Liver (tissue), 9 donors: ENCODE results near the gene COL27A1. TPM values are rescaled to one million over a fixed set of nuclear protein-coding genes. Genes with fewer than 3 reads are reported as not detected.

Experiments used
- DNase-seq: peaks from one replicate; pipeline ENCODE4 v3.0.0-alpha.2; 2017; ENCODE audit warnings: low spot score
- H3K27ac ChIP-seq, 2 donors: one replicate each; pipeline ENCODE4 v1.7.0; 2013; ENCODE audit warnings: inconsistent platforms in 2 of 2, low read length in 2 of 2, control low read depth in 1 of 2, low read depth in 1 of 2, mild to moderate bottlenecking in 1 of 2
- H3K27me3 ChIP-seq, 4 donors: one replicate each; pipeline versions ENCODE4 v1.6.1 to v1.7.0; 2013; ENCODE audit warnings: low read length in 3 of 4, inconsistent platforms in 1 of 4, mild to moderate bottlenecking in 1 of 4, moderate library complexity in 1 of 4; ENCODE audit not compliant: control insufficient read depth in 4 of 4, insufficient read depth in 4 of 4
- H3K36me3 ChIP-seq, 4 donors: one replicate each; pipeline versions ENCODE4 v1.6.1 to v1.7.0; 2013; ENCODE audit warnings: low read length in 3 of 4, mild to moderate bottlenecking in 3 of 4, low read depth in 1 of 4, moderate library complexity in 1 of 4; ENCODE audit not compliant: control insufficient read depth in 4 of 4, insufficient read depth in 3 of 4
- H3K4me1 ChIP-seq, 4 donors: one replicate each; pipeline versions ENCODE4 v1.6.1 to v1.7.0; 2013; ENCODE audit warnings: low read length in 3 of 4, mild to moderate bottlenecking in 3 of 4, moderate library complexity in 1 of 4; ENCODE audit not compliant: control insufficient read depth in 4 of 4, insufficient read depth in 4 of 4
- H3K4me3 ChIP-seq, 3 donors: one replicate each; pipeline versions ENCODE4 v1.6.1 to v1.7.0; 2013; ENCODE audit warnings: low read length in 3 of 3, control low read depth in 1 of 3, low read depth in 1 of 3, mild to moderate bottlenecking in 1 of 3
- H3K9ac ChIP-seq, 2 donors: one replicate each; pipeline ENCODE4 v1.7.0; 2013; ENCODE audit warnings: low read length in 2 of 2, mild to moderate bottlenecking in 2 of 2, moderate library complexity in 2 of 2, control low read depth in 1 of 2, low read depth in 1 of 2
- H3K9me3 ChIP-seq, 4 donors: one replicate each; pipeline versions ENCODE4 v1.6.1 to v1.7.0; 2013; ENCODE audit warnings: low read length in 3 of 4; ENCODE audit not compliant: control insufficient read depth in 4 of 4
- EGR1 ChIP-seq, 2 donors: IDR thresholded peaks; 2 replicates each; pipeline ENCODE4 v1.6.1; 2016 to 2018; ENCODE audit warnings: antibody characterized with exemption in 2 of 2, low read depth in 2 of 2
- FOXA1 ChIP-seq: IDR thresholded peaks from 2 replicates; pipeline ENCODE4 v1.6.1; 2016; ENCODE audit warnings: antibody characterized with exemption
- GABPA ChIP-seq, 2 donors: IDR thresholded peaks in 1 of 2; conservative IDR thresholded peaks in 1 of 2; 2 replicates each; pipeline ENCODE4 v1.6.1; 2016; ENCODE audit warnings: antibody characterized with exemption in 2 of 2, mild to moderate bottlenecking in 1 of 2, moderate library complexity in 1 of 2
- HNF4A ChIP-seq, 2 donors: conservative IDR thresholded peaks; 2 replicates each; pipeline ENCODE4 v1.6.1; 2016; ENCODE audit warnings: antibody characterized with exemption in 2 of 2, mild to moderate bottlenecking in 2 of 2
- HNF4G ChIP-seq: IDR thresholded peaks from 2 replicates; pipeline ENCODE4 v1.6.1; 2016; ENCODE audit warnings: antibody characterized with exemption
- JUND ChIP-seq, 2 donors: IDR thresholded peaks; 2 replicates each; pipeline ENCODE4 v1.6.1; 2016; ENCODE audit warnings: antibody characterized with exemption in 2 of 2
- NR2F2 ChIP-seq: IDR thresholded peaks from 2 replicates; pipeline ENCODE4 v1.6.1; 2016; ENCODE audit warnings: antibody characterized with exemption
- RAD21 ChIP-seq, 2 donors: IDR thresholded peaks; 2 replicates each; pipeline ENCODE4 v1.6.1; 2016; ENCODE audit warnings: antibody characterized with exemption in 2 of 2, mild to moderate bottlenecking in 2 of 2
- RXRA ChIP-seq, 2 donors: IDR thresholded peaks; 2 replicates each; pipeline ENCODE4 v1.6.1; 2017 to 2018; ENCODE audit warnings: antibody characterized with exemption in 2 of 2, mild to moderate bottlenecking in 1 of 2
- SP1 ChIP-seq: IDR thresholded peaks from 2 replicates; pipeline ENCODE4 v1.6.1; 2018; ENCODE audit warnings: antibody characterized with exemption, mild to moderate bottlenecking
- YY1 ChIP-seq: IDR thresholded peaks from 2 replicates; pipeline ENCODE4 v1.6.1; 2016; ENCODE audit warnings: antibody characterized with exemption, mild to moderate bottlenecking
- WGBS: extraction: QIAGEN DNeasy Blood & Tissue Kit; methylation state at CpG from one replicate; pipeline ENCODE4 v1.1.7; 2013; 5-methylcytosine and 5-hydroxymethylcytosine counted together
- polyA plus RNA-seq, 2 donors: library from polyadenylated mRNA; stranded (reverse) in 1 of 2; unstranded in 1 of 2; fragments of 200-250 nt in 1 of 2; fragments of >200 nt in 1 of 2; fragmentation: Nextera tagmentation in 1 of 2; extraction: Ambion mirVana in 1 of 2; gene quantifications; one replicate each; pipeline versions ENCODE4 v1.2.1 to v1.2.3, GENCODE V29; 2013 to 2015
- total RNA-seq, 2 donors: library from RNA; depleted of rRNA; stranded (reverse); fragments of >200 nt; gene quantifications; one replicate each; pipeline ENCODE4 v1.2.3, GENCODE V29; 2014
- TF ChIP-seq, protein P1 (sequence below): IDR thresholded peaks from 2 replicates; pipeline ENCODE4 v1.6.1; 2016; ENCODE audit warnings: antibody characterized with exemption
- TF ChIP-seq, protein P2 (sequence below): fragments of 150-350 bp; IDR thresholded peaks from 2 replicates; pipeline ENCODE4 v1.5.1; 2017; ENCODE audit warnings: improper control_type of control experiment, low read depth, low read length; ENCODE audit not compliant: missing input control
- TF ChIP-seq, protein P3 (sequence below): IDR thresholded peaks from 2 replicates; pipeline ENCODE4 v1.6.1; 2016; ENCODE audit warnings: antibody characterized with exemption
- TF ChIP-seq, protein P4 (sequence below): IDR thresholded peaks from 2 replicates; pipeline ENCODE4 v1.6.1; 2016; ENCODE audit warnings: antibody characterized with exemption
- TF ChIP-seq, protein P5 (sequence below): IDR thresholded peaks from 2 replicates; pipeline ENCODE4 v1.6.1; 2016; ENCODE audit warnings: antibody characterized with exemption, mild to moderate bottlenecking
- donor health status: healthy.
- donor health status: healthy.
- donor health status: healthy.
- donor health status: healthy.
- donor health status: healthy.

The COL27A1 gene
- total and polyA plus RNA-seq, 4 donors: 7.0 to 20.4 (median 12.0) TPM

DNA sequence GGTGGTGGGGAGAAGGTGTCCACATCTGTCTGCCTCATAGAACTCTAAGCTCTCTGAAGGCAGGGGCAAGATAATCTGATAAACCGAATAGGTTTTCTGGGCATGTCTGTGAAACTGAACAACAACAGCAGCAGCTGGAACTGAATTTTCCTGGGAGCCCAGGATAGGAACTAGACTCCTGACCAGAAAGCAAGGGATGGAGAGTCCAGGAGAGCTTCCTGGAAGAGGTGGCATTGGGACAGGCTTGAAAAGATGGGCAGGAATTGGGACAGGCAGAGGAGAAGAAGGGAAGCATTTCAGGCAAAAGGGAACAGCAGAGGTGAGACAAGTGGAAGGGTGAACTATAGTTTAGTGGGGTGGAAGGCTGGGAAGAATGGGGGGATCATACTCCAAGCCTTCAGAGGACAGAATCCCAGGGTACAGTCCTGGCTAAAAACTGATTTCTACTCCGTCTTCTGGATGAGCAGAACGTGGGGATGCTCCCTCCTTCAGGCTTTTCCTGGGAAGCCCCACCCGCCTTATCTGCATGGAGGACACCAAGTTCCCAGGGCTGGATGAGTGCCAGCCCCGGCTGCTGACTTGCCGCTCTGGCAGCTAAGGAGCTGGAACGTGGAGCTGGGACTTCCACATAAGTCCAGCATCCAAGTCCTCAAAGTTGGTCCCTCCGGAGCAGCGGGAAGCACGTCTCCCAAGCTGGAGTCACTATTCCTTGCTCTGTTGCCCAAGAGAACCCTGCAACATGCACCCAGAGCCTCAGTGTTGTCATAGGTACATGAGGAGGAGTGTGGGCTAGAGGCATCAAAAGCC lies 42.4 kb upstream of the COL27A1 start:
- Histone ChIP-seq H3K27ac (no peak overlapping the region), H3K4me1 (peaks cover 0 to 10% (median 8%) of the 10 kb centered on the region in 4 donors), H3K36me3 (no peaks in the 10 kb centered on the region), H3K9me3 (no peaks in the 10 kb centered on the region), H3K4me3 (no peak overlapping the region), H3K9ac (no peak overlapping the region), H3K27me3 (no peaks in the 10 kb centered on the region)
- TF ChIP-seq, protein P1, sequence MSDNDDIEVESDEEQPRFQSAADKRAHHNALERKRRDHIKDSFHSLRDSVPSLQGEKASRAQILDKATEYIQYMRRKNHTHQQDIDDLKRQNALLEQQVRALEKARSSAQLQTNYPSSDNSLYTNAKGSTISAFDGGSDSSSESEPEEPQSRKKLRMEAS: no peak
- TF ChIP-seq NR2F2: no peak
- peak; percentile 18 for TF ChIP-seq SP1
- WGBS: 61% methylated on average over 10 of the region's 10 CpGs
- no peak for DNase-seq

DNA sequence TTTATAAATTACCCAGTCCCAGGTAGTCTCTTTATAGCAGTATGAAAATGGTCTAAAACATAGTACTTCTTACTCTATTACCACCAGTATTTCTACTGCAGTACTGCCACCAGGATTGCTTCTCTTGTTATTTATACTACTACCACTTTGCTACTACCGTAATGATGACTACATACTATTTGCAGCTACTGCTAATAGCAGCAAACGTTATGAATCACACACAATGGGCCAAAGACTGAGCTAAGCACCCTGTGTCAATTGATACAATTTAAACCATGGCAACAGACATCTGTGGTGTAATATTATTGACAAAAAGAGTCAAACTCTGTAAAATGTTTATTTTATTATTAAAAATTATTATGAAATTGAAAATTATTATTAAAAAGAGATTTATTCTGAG lies 41.0 kb upstream of the COL27A1 start:
- no peaks in the 10 kb centered on the region for H3K36me3 ChIP-seq
- H3K27me3 ChIP-seq: no peaks in the 10 kb centered on the region
- TF ChIP-seq SP1: no peak
- no peak overlapping the region for H3K27ac ChIP-seq
- H3K4me1 ChIP-seq: peaks cover 0 to 23% (median 22%) of the 10 kb centered on the region in 4 donors
- DNase-seq: no peak
- H3K9ac ChIP-seq: no peak overlapping the region
- no peak overlapping the region for H3K4me3 ChIP-seq
- H3K9me3 ChIP-seq: no peaks in the 10 kb centered on the region
- 65% methylated on average over 2 of the region's 2 CpGs for WGBS

DNA sequence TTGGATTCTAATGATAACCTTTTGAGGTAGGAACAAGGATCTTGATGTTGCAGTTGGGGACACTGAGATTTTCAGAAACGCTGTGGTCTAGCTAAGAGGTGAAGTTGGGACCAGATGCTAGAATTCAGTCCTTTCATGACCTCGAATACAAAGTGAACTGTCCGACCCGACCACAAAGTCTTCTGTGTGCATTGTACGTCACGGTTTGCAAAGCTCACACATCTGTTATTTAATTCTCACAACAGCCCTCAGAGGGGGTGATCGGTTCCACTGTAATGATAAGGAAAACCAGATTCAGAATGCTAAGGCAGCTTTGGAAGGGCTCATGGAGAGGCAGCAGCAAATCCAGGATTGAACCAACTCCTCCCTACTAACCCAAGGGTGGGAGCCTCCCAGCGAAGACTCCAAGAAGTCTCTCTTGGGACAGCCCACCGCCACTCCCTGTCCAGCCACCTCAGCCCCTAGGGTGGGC lies 39.6 kb upstream of the COL27A1 start:
- TF ChIP-seq FOXA1 (no peak), RAD21 (IDR thresholded peaks at IDR 0.05) (no peak), JUND (IDR thresholded peaks at IDR 0.05) (no peak), YY1 (no peak), RXRA (IDR thresholded peaks at IDR 0.05) (no peak), NR2F2 (no peak), HNF4G (no peak), GABPA (IDR thresholded peaks at IDR 0.05 in 1 of 2, conservative IDR thresholded peaks at IDR 0.05 in 1 of 2) (no peak), EGR1 (IDR thresholded peaks at IDR 0.05; ENCODE audit: low read depth in 2 of 2) (no peak), HNF4A (conservative IDR thresholded peaks at IDR 0.05) (no peak), SP1 (no peak)
- TF ChIP-seq, protein P2, sequence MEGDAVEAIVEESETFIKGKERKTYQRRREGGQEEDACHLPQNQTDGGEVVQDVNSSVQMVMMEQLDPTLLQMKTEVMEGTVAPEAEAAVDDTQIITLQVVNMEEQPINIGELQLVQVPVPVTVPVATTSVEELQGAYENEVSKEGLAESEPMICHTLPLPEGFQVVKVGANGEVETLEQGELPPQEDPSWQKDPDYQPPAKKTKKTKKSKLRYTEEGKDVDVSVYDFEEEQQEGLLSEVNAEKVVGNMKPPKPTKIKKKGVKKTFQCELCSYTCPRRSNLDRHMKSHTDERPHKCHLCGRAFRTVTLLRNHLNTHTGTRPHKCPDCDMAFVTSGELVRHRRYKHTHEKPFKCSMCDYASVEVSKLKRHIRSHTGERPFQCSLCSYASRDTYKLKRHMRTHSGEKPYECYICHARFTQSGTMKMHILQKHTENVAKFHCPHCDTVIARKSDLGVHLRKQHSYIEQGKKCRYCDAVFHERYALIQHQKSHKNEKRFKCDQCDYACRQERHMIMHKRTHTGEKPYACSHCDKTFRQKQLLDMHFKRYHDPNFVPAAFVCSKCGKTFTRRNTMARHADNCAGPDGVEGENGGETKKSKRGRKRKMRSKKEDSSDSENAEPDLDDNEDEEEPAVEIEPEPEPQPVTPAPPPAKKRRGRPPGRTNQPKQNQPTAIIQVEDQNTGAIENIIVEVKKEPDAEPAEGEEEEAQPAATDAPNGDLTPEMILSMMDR: no peak
- TF ChIP-seq, protein P3, sequence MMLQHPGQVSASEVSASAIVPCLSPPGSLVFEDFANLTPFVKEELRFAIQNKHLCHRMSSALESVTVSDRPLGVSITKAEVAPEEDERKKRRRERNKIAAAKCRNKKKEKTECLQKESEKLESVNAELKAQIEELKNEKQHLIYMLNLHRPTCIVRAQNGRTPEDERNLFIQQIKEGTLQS: no peak
- TF ChIP-seq, protein P4, sequence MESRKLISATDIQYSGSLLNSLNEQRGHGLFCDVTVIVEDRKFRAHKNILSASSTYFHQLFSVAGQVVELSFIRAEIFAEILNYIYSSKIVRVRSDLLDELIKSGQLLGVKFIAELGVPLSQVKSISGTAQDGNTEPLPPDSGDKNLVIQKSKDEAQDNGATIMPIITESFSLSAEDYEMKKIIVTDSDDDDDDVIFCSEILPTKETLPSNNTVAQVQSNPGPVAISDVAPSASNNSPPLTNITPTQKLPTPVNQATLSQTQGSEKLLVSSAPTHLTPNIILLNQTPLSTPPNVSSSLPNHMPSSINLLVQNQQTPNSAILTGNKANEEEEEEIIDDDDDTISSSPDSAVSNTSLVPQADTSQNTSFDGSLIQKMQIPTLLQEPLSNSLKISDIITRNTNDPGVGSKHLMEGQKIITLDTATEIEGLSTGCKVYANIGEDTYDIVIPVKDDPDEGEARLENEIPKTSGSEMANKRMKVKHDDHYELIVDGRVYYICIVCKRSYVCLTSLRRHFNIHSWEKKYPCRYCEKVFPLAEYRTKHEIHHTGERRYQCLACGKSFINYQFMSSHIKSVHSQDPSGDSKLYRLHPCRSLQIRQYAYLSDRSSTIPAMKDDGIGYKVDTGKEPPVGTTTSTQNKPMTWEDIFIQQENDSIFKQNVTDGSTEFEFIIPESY: no peak
- TF ChIP-seq, protein P1: no peak
- TF ChIP-seq, protein P5, sequence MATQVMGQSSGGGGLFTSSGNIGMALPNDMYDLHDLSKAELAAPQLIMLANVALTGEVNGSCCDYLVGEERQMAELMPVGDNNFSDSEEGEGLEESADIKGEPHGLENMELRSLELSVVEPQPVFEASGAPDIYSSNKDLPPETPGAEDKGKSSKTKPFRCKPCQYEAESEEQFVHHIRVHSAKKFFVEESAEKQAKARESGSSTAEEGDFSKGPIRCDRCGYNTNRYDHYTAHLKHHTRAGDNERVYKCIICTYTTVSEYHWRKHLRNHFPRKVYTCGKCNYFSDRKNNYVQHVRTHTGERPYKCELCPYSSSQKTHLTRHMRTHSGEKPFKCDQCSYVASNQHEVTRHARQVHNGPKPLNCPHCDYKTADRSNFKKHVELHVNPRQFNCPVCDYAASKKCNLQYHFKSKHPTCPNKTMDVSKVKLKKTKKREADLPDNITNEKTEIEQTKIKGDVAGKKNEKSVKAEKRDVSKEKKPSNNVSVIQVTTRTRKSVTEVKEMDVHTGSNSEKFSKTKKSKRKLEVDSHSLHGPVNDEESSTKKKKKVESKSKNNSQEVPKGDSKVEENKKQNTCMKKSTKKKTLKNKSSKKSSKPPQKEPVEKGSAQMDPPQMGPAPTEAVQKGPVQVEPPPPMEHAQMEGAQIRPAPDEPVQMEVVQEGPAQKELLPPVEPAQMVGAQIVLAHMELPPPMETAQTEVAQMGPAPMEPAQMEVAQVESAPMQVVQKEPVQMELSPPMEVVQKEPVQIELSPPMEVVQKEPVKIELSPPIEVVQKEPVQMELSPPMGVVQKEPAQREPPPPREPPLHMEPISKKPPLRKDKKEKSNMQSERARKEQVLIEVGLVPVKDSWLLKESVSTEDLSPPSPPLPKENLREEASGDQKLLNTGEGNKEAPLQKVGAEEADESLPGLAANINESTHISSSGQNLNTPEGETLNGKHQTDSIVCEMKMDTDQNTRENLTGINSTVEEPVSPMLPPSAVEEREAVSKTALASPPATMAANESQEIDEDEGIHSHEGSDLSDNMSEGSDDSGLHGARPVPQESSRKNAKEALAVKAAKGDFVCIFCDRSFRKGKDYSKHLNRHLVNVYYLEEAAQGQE: no peak
- WGBS: 90% methylated on average over 9 of the region's 9 CpGs
- no peaks in the 10 kb centered on the region for H3K36me3 ChIP-seq
- no peaks in the 10 kb centered on the region for H3K27me3 ChIP-seq
- no peak overlapping the region for H3K9ac ChIP-seq
- DNase-seq: no peak
- no peaks in the 10 kb centered on the region for H3K9me3 ChIP-seq
- H3K27ac ChIP-seq: no peak overlapping the region
- H3K4me3 ChIP-seq: no peak overlapping the region
- peaks cover 0 to 29% (median 26%) of the 10 kb centered on the region in 4 donors for H3K4me1 ChIP-seq
